Gastrocnemius medialis (tissue), 4 donors: ENCODE measurements around the gene ZC3H18. TPM values are rescaled to one million over a fixed set of nuclear protein-coding genes. Genes with fewer than 3 reads are reported as not detected.

Experiments
- ATAC-seq, 2 donors: fragments of 150-250 bp; one replicate each; pipeline ENCODE4 v1.9.1; 2016
- DNase-seq, 2 donors: peaks; one replicate each; pipeline ENCODE4 v3.0.0-alpha.2; 2019
- H3K27ac ChIP-seq, 4 donors: fragments of 200-600 bp; sonication (generic); 1 replicate in 1 of 4; 2 replicates in 3 of 4; pipeline ENCODE4 v1.5.1; 2016 to 2018; ENCODE audit warnings: mild to moderate bottlenecking in 2 of 4, moderate library complexity in 1 of 4
- H3K27me3 ChIP-seq, 3 donors: fragments of 200-600 bp; sonication (generic) in 2 of 3; 1 replicate in 1 of 3; 2 replicates in 2 of 3; pipeline versions ENCODE4 v1.5.1 to v1.6.0; 2016 to 2019; ENCODE audit warnings: mild to moderate bottlenecking in 1 of 3, moderate library complexity in 1 of 3
- H3K36me3 ChIP-seq, 2 donors: fragments of 200-600 bp; sonication (generic) in 1 of 2; one replicate each; pipeline ENCODE4 v1.5.1; 2017 to 2018
- H3K4me1 ChIP-seq, 2 donors: fragments of 200-600 bp; sonication (generic) in 1 of 2; one replicate each; pipeline ENCODE4 v1.5.1; 2016 to 2017; ENCODE audit warnings: mild to moderate bottlenecking in 2 of 2
- H3K4me3 ChIP-seq, 4 donors: fragments of 200-600 bp; sonication (generic) in 3 of 4; 1 replicate in 1 of 4; 2 replicates in 3 of 4; pipeline ENCODE4 v1.5.1; 2016 to 2019; ENCODE audit warnings: mild to moderate bottlenecking in 2 of 4
- H3K9me3 ChIP-seq, 3 donors: fragments of 200-600 bp; sonication (generic) in 2 of 3; 1 replicate in 1 of 3; 2 replicates in 2 of 3; pipeline ENCODE4 v1.5.1; 2016 to 2019
- CTCF ChIP-seq, 5 experiments: fragments of 450-650 bp in 3 of 5; fragments of 200-600 bp in 2 of 5; sonication (generic) in 2 of 5; IDR thresholded peaks in 4 of 5; conservative IDR thresholded peaks in 1 of 5; 1 replicate in 4 of 5; 2 replicates in 1 of 5; pipeline ENCODE4 v1.5.1; 2016 to 2019; ENCODE audit warnings: antibody characterized with exemption in 5 of 5, mild to moderate bottlenecking in 3 of 5, moderate library complexity in 3 of 5
- POLR2A ChIP-seq, 2 donors: fragments of 450-650 bp; IDR thresholded peaks; one replicate each; pipeline ENCODE4 v1.6.1; 2017; ENCODE audit warnings: antibody characterized with exemption in 2 of 2, mild to moderate bottlenecking in 2 of 2, moderate library complexity in 2 of 2
- in situ Hi-C, 4 donors: fragments of 200-750 bp; cut with MboI; loops; one replicate each; pipeline versions ENCODE4 v1.15.0 to v1.8.0; 2017; ENCODE audit warnings: low sequenced_read_pairs in 4 of 4
- intact Hi-C: fragments of 100-400 bp; cut with DNase I; formaldehyde crosslinking; loops from one replicate; pipeline ENCODE4 v1.15.1; 2023; ENCODE audit warnings: low total_unique reads
- total RNA-seq, 4 donors: library from RNA; depleted of rRNA; stranded (reverse); fragments of >200 nt; gene quantifications; one replicate each; pipeline versions ENCODE4 v1.1.0 to v1.2.3, GENCODE V29; 2016

Gene ZC3H18
- total RNA-seq, 4 donors from 2014 or later: 10.9 to 20.5 (median 18.4) TPM

DNA sequence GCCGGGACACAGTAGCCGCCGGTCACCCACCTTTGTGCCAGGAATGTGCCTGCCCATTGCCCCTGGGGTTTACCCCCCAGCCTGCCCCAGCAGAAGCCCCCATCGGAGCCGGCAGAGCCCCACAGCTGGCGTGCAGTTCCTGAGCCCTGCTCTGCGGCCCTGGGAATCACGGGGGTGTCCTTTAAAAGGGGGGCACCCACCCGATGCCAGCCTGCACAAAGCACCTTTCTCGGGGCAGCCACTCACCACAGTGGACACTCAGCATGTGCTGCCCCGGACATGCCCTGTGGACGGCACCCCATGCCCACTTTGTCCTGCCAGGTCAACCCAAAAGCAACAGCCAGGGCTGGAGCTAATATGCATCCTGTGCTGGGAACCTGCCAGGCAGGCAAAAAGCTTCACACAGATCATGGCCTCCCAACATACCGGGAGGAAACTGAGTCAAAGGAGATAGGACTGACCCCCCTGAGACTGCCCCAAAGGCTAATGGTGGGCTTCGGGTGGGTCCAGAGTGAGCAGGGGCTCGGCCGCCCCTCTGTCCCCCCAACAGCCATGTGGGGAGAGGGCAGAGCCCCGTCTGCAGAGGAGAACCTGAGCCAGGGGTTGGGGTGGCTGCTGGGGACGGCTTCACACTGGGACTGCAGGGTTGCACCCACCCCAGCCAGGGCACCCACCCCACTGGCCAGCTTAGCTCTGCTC, 45.8 kb upstream of the ZC3H18 start:
- DNase-seq: no peak
- in situ Hi-C loops: no loop called here
- TF ChIP-seq POLR2A (IDR thresholded peaks at IDR 0.05) (no peak), CTCF (IDR thresholded peaks at IDR 0.05 in 4 of 5, conservative IDR thresholded peaks at IDR 0.05 in 1 of 5) (no peak)
- H3K27ac ChIP-seq: no peak overlapping the region
- H3K36me3 ChIP-seq: no peaks in the 10 kb centered on the region
- no peaks in the 10 kb centered on the region for H3K9me3 ChIP-seq
- H3K4me1 ChIP-seq: peaks cover 12 to 32% of the 10 kb centered on the region in 2 donors
- peaks cover 34 to 46% (median 43%) of the 10 kb centered on the region in 3 donors for H3K27me3 ChIP-seq
- ATAC-seq: no peak
- H3K4me3 ChIP-seq: no peak overlapping the region
- intact Hi-C loops: no loop called here

GRCh38 chr16:88524973-88525662, 45.1 kb upstream of the ZC3H18 start:
- TF ChIP-seq POLR2A (IDR thresholded peaks at IDR 0.05): no peak
- TF ChIP-seq CTCF (IDR thresholded peaks at IDR 0.05 in 4 of 5, conservative IDR thresholded peaks at IDR 0.05 in 1 of 5): no peak
- Histone ChIP-seq H3K36me3 (no peaks in the 10 kb centered on the region), H3K4me3 (no peak overlapping the region), H3K9me3 (no peaks in the 10 kb centered on the region), H3K27me3 (peaks cover 33 to 43% (median 40%) of the 10 kb centered on the region in 3 donors), H3K27ac (no peak overlapping the region), H3K4me1 (peaks cover 12 to 34% of the 10 kb centered on the region in 2 donors)
- ATAC-seq (peak in 1 of 2 donors; percentile 7), DNase-seq (no peak)
- in situ Hi-C loops (no loop called here), intact Hi-C loops (no loop called here)

- Histone ChIP-seq H3K36me3 (no peaks in the 10 kb centered on the region), H3K4me3 (no peak overlapping the region), H3K27ac (no peak overlapping the region), H3K27me3 (peaks cover 30 to 39% (median 35%) of the 10 kb centered on the region in 3 donors), H3K9me3 (no peaks in the 10 kb centered on the region), H3K4me1 (peaks cover 12 to 36% of the 10 kb centered on the region in 2 donors)
- DNase-seq: no peak
- intact Hi-C loops: no loop called here
- no peak for ATAC-seq
- in situ Hi-C loops: no loop called here
- TF ChIP-seq POLR2A (IDR thresholded peaks at IDR 0.05): no peak
- no peak for TF ChIP-seq CTCF (IDR thresholded peaks at IDR 0.05 in 4 of 5, conservative IDR thresholded peaks at IDR 0.05 in 1 of 5)
Measured at GRCh38 chr16:88525663-88525990, 44.6 kb upstream of the ZC3H18 start.

GRCh38 chr16:88526008-88526905, 43.9 kb upstream of the ZC3H18 start:
- H3K9me3 ChIP-seq: no peaks in the 10 kb centered on the region
- in situ Hi-C loops (no loop called here), intact Hi-C loops (no loop called here)
- DNase-seq: no peak
- TF ChIP-seq POLR2A (IDR thresholded peaks at IDR 0.05) (no peak), CTCF (IDR thresholded peaks at IDR 0.05 in 4 of 5, conservative IDR thresholded peaks at IDR 0.05 in 1 of 5) (no peak)
- peaks cover 28 to 36% (median 32%) of the 10 kb centered on the region in 3 donors for H3K27me3 ChIP-seq
- peaks cover 12 to 36% of the 10 kb centered on the region in 2 donors for H3K4me1 ChIP-seq
- H3K27ac ChIP-seq: no peak overlapping the region
- ATAC-seq: no peak
- H3K36me3 ChIP-seq: no peaks in the 10 kb centered on the region
- peak overlapping the region in 1 of 4 donors; percentile 17 for H3K4me3 ChIP-seq
